ENCODE data around the gene UBTF.
A peak's percentile ranks its signal among the peaks of the same experiment; 100 is the strongest.

GRCh38 chr17:44210342-44211192 lies 8.9 kb downstream of the UBTF start:
- TF ChIP-seq CTCF (IDR thresholded peaks at IDR 0.05) (peak; percentile 99), EZH2 (IDR thresholded peaks at IDR 0.05; ENCODE audit: borderline replicate concordance, insufficient read depth, low read depth, low read length, poor library complexity, severe bottlenecking) (no peak)

Data from B cell (primary cell).